ENCODE data around the gene CIZ1.

DNA sequence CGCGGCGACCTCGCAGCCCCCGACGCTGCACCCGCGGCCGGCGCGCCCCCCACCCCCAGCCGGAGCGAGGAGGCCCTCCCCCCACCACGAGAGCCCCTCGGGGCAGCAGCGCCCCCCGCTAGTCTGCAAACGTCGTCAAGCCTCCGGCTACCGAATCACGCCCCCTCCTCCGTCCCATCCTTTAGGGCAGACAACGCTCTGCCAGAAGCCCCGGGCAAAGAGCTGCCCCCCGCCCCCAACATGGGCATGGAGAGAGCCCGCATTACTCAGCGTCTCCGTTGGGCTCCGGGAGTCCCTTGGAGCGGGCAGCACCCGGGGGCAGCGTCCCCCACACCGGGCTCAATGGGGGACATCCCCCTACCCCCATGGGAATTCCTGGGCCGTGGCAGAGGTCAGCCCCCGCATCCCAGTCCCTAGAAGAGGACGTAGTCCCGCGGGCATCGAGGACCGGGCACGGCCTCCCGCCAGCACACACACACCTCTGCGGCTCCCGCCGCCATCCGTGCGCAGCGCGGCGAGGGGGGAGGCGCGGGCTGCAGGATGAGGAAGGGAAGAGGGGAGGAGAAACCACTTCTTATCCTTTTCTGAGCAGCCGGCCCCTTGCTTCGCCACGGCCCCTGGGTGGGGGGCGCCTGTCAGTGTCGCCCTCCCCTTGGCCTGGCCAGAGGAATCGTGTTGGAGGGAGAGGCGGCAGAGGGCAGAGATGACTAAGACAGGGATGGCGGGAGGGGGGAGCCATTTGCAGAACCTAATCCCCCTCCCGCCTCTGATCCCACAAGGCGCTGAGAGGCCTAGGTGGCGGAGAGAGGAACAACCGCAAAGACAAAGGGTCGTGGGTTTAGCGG, 12.6 kb upstream of the CIZ1 start:
- TF ChIP-seq, protein P1, sequence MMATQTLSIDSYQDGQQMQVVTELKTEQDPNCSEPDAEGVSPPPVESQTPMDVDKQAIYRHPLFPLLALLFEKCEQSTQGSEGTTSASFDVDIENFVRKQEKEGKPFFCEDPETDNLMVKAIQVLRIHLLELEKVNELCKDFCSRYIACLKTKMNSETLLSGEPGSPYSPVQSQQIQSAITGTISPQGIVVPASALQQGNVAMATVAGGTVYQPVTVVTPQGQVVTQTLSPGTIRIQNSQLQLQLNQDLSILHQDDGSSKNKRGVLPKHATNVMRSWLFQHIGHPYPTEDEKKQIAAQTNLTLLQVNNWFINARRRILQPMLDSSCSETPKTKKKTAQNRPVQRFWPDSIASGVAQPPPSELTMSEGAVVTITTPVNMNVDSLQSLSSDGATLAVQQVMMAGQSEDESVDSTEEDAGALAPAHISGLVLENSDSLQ (IDR thresholded peaks at IDR 0.05) = no peak
- TF ChIP-seq, protein P2, sequence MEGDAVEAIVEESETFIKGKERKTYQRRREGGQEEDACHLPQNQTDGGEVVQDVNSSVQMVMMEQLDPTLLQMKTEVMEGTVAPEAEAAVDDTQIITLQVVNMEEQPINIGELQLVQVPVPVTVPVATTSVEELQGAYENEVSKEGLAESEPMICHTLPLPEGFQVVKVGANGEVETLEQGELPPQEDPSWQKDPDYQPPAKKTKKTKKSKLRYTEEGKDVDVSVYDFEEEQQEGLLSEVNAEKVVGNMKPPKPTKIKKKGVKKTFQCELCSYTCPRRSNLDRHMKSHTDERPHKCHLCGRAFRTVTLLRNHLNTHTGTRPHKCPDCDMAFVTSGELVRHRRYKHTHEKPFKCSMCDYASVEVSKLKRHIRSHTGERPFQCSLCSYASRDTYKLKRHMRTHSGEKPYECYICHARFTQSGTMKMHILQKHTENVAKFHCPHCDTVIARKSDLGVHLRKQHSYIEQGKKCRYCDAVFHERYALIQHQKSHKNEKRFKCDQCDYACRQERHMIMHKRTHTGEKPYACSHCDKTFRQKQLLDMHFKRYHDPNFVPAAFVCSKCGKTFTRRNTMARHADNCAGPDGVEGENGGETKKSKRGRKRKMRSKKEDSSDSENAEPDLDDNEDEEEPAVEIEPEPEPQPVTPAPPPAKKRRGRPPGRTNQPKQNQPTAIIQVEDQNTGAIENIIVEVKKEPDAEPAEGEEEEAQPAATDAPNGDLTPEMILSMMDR (IDR thresholded peaks at IDR 0.05 in 2 of 3, conservative IDR thresholded peaks at IDR 0.05 in 1 of 3; ENCODE audit: control insufficient read depth in 2 of 3, extremely low read depth in 1 of 3, insufficient read depth in 1 of 3, low read depth in 3 of 3, low read length in 3 of 3) = no peak
- TF ChIP-seq POU2F2 (IDR thresholded peaks at IDR 0.05; ENCODE audit: borderline replicate concordance, low read depth, low read length) = no peak
- no peak for TF ChIP-seq LARP7 (IDR thresholded peaks at IDR 0.05)
- no peak for TF ChIP-seq NFYB (IDR thresholded peaks at IDR 0.05; ENCODE audit: insufficient read depth, low read depth, low read length)
- no peak for TF ChIP-seq ZNF274 (IDR thresholded peaks at IDR 0.05; ENCODE audit: insufficient read depth, insufficient read length)
- no peak for TF ChIP-seq POLR2A (IDR thresholded peaks at IDR 0.05; ENCODE audit: low read depth, low read length)
